GM12891 (cell line): ENCODE results near the gene DHRS1.

Experiments
- DNase-seq: peaks from one replicate; pipeline ENCODE4 v3.0.0; 2011; ENCODE audit warnings: low spot score; ENCODE audit not compliant: insufficient read length
- FAIRE-seq: peaks from 2 replicates; lab custom pipeline; 2011; peaks lifted over from hg19 to GRCh38; lab: Jason Lieb, UNC
- PAX5 ChIP-seq: IDR thresholded peaks from 2 replicates; pipeline ENCODE4 v1.6.1; 2011; ENCODE audit warnings: low read length, moderate library complexity, mild to moderate bottlenecking; ENCODE audit not compliant: insufficient read depth, severe bottlenecking
- POLR2A ChIP-seq: IDR thresholded peaks from 2 replicates; pipeline ENCODE4 v1.6.1; 2011; ENCODE audit warnings: low read depth, low read length, control low read depth
- POLR2AphosphoS5 ChIP-seq: IDR thresholded peaks from 2 replicates; pipeline ENCODE4 v1.6.1; 2011; ENCODE audit warnings: low read depth, low read length, control low read depth
- POU2F2 ChIP-seq: IDR thresholded peaks from 2 replicates; pipeline ENCODE4 v1.6.1; 2011; ENCODE audit warnings: low read depth, mild to moderate bottlenecking, control low read depth, low read length, moderate library complexity
- SPI1 ChIP-seq: IDR thresholded peaks from 2 replicates; pipeline ENCODE4 v1.6.1; 2011; ENCODE audit warnings: low read depth, low read length, control low read depth
- TAF1 ChIP-seq: IDR thresholded peaks from 2 replicates; pipeline ENCODE4 v1.6.1; 2011; ENCODE audit warnings: low read depth, low read length, control low read depth

DHRS1 gene

DNA sequence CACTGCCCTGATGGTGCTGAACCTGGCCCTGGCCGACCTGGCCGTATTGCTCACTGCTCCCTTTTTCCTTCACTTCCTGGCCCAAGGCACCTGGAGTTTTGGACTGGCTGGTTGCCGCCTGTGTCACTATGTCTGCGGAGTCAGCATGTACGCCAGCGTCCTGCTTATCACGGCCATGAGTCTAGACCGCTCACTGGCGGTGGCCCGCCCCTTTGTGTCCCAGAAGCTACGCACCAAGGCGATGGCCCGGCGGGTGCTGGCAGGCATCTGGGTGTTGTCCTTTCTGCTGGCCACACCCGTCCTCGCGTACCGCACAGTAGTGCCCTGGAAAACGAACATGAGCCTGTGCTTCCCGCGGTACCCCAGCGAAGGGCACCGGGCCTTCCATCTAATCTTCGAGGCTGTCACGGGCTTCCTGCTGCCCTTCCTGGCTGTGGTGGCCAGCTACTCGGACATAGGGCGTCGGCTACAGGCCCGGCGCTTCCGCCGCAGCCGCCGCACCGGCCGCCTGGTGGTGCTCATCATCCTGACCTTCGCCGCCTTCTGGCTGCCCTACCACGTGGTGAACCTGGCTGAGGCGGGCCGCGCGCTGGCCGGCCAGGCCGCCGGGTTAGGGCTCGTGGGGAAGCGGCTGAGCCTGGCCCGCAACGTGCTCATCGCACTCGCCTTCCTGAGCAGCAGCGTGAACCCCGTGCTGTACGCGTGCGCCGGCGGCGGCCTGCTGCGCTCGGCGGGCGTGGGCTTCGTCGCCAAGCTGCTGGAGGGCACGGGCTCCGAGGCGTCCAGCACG is 16.4 kb upstream of the DHRS1 start:
- TF ChIP-seq POU2F2 (no peak), POLR2A (no peak), POLR2AphosphoS5 (no peak), SPI1 (no peak), TAF1 (no peak), PAX5 (no peak)
- no peak for FAIRE-seq
- DNase-seq = no peak

DNA sequence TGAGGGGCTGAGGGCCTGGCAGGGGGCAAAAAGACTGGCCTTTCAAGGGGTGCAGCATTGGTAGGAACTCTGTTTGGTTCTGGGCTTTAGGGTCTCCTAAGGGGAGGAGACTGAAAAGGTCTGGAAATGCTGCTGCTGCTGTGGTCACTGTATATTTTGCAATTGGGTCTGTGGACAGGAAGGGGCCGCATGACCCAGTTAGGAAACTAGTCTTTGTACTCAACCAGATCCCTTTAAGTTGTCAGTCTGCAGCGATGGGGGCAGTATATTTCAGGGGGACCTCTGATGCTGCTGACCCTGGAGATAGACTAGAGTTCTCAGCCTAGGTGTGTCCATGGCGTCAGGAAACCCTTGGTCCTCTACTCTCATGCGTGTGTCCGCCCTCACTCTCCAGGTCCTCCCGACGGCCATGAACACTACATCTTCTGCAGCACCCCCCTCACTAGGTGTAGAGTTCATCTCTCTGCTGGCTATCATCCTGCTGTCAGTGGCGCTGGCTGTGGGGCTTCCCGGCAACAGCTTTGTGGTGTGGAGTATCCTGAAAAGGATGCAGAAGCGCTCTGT is 15.7 kb upstream of the DHRS1 start:
- FAIRE-seq (no peak), DNase-seq (no peak)
- TF ChIP-seq POLR2A (no peak), PAX5 (no peak), POU2F2 (no peak), POLR2AphosphoS5 (no peak), SPI1 (no peak), TAF1 (no peak)

GRCh38 chr14:24314377-24315193 is 15.0 kb upstream of the DHRS1 start:
- FAIRE-seq = no peak
- TF ChIP-seq POLR2A = no peak
- no peak for TF ChIP-seq SPI1
- no peak for TF ChIP-seq POU2F2
- TF ChIP-seq TAF1 = no peak
- no peak for TF ChIP-seq POLR2AphosphoS5
- no peak for TF ChIP-seq PAX5
- no peak for DNase-seq

DNA sequence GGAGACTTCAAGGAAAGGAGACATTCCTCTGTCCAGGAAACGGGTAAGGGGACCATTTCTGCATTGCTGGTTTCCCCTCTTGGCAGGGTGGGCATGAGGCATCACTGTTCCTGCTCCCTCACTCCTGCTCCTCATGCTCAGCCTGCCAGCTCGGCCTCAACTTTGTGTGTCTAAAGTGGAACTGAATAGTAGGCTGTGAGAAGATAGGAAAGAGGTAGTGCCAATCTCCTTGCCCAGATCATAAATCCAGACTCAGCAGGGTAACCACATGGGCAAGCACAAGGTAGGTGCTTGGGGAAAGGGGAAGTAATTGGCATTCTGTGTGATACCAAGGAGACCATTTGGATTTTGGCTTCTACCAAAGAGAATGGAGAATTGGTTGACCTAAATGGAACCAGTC is 14.3 kb upstream of the DHRS1 start:
- FAIRE-seq (peak; percentile 35), DNase-seq (no peak)
- TF ChIP-seq POLR2AphosphoS5 = no peak
- no peak for TF ChIP-seq TAF1

DNA sequence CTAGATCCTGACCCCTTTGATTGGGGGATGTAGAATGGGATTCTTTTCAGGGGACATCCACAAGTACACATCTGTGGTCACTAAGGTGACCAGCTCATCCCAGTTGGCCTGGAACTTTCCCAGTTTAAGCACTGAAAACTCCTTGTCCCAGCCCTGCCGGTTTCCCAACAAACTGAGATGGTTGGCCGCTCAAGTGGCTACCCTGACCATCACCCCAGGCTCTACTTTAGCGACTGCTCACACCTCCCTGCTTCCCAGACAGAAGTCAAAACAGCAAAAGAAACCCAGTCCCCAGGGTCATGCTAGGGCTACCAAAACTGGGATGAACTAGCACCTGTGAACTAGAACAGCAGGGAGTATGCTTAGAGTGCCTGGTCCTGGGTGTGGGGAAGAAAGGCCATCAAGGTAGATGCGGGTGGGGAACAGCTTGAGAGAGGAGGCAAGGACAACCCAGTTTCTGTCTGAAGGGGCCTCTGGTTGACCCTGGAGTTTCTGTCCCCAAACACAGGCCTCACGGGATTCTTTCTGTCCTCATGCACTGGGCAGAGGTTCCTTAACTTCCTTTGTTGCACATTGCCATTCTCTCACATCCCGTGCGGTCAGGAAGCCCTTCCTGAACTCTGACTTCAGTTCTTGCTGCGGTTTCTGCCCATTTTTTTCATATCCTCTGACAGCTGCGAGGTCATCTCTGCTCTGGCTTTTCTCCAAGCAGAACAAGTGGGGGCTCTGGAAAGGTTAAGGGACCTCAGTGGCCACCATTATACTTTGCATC is 13.3 kb upstream of the DHRS1 start:
- FAIRE-seq = peak; percentile 56
- no peak for DNase-seq
- peak; percentile 20; the same call in 1 of the 2 replicates for TF ChIP-seq POLR2AphosphoS5
- TF ChIP-seq TAF1 = no peak

DNA sequence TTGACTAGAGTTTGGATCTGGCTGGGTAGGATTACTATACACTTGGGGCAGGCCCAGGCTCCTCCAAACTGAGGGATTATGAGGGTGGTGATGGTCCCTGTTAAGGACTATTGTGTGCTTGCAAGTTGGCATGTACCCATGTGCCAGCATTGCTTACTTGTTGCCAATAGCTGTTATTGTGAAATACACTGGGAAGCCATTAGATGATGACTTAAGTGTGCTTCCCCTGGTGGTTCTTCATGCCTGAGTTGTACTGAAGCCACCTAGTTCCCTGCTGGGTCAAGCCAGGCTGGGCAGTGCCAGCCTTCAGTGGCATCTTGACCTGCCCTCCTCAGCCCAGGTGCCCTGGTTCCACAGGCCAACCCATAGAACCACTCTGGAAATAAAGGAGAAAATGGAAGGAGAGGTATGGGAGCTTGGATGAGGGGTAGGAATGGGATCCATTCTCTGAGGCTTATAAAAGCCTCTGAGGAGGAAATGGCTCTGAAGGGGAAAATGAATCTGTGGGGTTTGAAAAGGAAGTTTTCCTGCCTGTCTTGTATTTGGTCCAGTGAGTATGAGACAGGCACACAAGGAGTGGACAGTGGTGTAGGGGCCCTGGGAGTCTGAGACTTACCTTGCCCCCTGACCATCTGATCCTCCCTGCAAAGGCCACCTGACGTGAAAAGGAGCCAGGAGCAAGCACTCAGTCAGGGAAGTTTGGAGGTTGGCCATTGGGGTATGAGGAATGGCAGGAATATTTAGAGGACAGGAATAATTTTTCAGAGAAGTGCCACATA is 12.4 kb upstream of the DHRS1 start:
- no peak for TF ChIP-seq SPI1
- TF ChIP-seq POLR2AphosphoS5 = no peak
- no peak for TF ChIP-seq PAX5
- TF ChIP-seq POU2F2 = no peak
- TF ChIP-seq TAF1 = no peak
- TF ChIP-seq POLR2A = no peak
- DNase-seq (no peak), FAIRE-seq (peak; percentile 79)

DNA sequence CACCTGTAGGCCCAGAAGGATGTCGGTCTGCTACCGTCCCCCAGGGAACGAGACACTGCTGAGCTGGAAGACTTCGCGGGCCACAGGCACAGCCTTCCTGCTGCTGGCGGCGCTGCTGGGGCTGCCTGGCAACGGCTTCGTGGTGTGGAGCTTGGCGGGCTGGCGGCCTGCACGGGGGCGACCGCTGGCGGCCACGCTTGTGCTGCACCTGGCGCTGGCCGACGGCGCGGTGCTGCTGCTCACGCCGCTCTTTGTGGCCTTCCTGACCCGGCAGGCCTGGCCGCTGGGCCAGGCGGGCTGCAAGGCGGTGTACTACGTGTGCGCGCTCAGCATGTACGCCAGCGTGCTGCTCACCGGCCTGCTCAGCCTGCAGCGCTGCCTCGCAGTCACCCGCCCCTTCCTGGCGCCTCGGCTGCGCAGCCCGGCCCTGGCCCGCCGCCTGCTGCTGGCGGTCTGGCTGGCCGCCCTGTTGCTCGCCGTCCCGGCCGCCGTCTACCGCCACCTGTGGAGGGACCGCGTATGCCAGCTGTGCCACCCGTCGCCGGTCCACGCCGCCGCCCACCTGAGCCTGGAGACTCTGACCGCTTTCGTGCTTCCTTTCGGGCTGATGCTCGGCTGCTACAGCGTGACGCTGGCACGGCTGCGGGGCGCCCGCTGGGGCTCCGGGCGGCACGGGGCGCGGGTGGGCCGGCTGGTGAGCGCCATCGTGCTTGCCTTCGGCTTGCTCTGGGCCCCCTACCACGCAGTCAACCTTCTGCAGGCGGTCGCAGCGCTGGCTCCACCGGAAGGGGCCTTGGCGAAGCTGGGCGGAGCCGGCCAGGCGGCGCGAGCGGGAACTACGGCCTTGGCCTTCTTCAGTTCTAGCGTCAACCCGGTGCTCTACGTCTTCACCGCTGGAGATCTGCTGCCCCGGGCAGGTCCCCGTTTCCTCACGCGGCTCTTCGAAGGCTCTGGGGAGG is 11.3 kb upstream of the DHRS1 start, which contains the start of gene LTB4R:
TSS of gene LTB4R (plus strand) at position 857 of the 959 bp plus-strand sequence. CDS start 4,150 bp downstream, outside the sequence.
- DNase-seq = peak; percentile 74
- FAIRE-seq = peak; percentile 92
- TF ChIP-seq POLR2AphosphoS5 (peak; percentile 23; the same call in 1 of the 2 replicates), TAF1 (0 out of 2 replicates have a peak, but pooled peaks have one; percentile 17), PAX5 (peak; percentile 6), POLR2A (0 out of 2 replicates have a peak, but pooled peaks have one; percentile 9), POU2F2 (no peak), SPI1 (no peak)

- TF ChIP-seq POU2F2 (no peak), POLR2A (peak; percentile 37; the same call in 1 of the 2 replicates), PAX5 (no peak), POLR2AphosphoS5 (no peak), SPI1 (no peak)
- FAIRE-seq (no peak), DNase-seq (no peak)
Measured at GRCh38 chr14:24310265-24310645, 10.7 kb upstream of the DHRS1 start.
